Embryonic facial prominence (tissue), 1 donor: ENCODE data around the gene MRGPRX2.

ENCODE experiments used
- DNase-seq: peaks from one replicate; pipeline ENCODE4 v3.0.0-alpha.2; 2016; ENCODE audit errors: extremely low spot score

The MRGPRX2 gene

GRCh38 chr11:19075636-19076035 lies 15.1 kb upstream of the MRGPRX2 start:
- no peak for DNase-seq

- no peak for DNase-seq
Observed at GRCh38 chr11:19073454-19074415, 13.2 kb upstream of the MRGPRX2 start.

GRCh38 chr11:19072464-19072863 lies 11.9 kb upstream of the MRGPRX2 start:
- no peak for DNase-seq

- peak; percentile 79 for DNase-seq
Observed at GRCh38 chr11:19071255-19071654, 10.7 kb upstream of the MRGPRX2 start.

DNA sequence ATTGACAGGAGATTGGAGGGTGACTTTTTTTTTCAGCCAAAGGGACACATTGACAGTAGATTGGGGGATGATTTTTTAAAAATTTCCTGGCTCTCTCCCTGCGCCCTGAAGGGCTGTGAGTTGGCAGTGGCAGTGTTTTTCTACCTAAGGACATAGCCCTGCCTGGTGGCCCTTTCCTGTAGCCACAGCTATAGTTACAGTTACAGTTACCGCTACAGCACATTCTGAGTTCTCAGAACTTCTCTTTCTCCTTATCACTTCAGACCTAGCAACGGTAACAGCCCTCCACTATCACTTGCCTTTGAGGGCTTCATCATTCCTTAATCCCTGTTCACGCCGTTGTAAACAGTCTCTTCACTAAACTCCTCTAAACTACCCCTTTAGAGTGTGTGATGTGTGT lies 684 bp downstream of the MRGPRX2 start:
- no peak for DNase-seq

GRCh38 chr11:19055905-19056304 lies 4.6 kb downstream of the MRGPRX2 start:
- no peak for DNase-seq

DNA sequence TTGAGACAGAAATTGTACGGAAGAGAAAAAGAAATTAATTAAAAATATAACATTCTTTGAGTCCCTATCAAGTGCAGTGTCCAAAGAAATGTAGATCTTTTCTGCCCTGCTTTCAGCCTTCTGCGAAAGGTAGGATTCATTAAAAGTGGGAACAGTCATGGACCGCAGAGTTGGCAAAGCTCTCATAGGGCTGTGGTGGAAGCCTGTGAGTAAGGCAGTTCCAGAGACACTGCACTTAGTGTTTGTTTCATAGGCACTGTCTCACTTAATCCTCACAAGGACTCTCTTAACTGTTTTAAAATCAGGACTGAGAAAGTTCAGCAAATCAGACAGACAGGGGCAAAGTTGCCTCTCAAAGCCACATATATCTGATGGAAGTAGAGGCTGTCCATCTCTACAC lies 5.5 kb downstream of the MRGPRX2 start:
- DNase-seq: no peak

- no peak for DNase-seq
Observed at GRCh38 chr11:19053909-19054308, 6.6 kb downstream of the MRGPRX2 start.

DNA sequence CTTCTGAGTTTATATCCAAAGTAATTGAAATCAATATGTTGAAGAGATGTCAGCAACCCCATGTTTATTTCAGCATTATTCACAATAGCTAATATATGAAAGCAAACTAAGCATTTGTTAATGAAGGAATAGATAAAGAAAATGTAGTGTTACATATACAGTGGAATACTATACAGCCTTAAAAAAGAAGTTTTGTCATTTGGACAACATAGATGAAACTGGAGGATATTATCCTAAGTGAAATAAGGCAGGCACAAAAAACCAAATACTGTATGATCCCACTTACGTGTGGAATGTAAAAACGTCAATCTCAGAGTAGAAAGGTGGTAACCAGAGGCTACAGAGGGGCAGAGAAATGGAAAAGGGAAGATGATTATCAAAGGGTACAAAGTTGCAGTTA lies 10.2 kb downstream of the MRGPRX2 start:
- no peak for DNase-seq

GRCh38 chr11:19049351-19049750 lies 11.2 kb downstream of the MRGPRX2 start:
- DNase-seq: no peak

DNA sequence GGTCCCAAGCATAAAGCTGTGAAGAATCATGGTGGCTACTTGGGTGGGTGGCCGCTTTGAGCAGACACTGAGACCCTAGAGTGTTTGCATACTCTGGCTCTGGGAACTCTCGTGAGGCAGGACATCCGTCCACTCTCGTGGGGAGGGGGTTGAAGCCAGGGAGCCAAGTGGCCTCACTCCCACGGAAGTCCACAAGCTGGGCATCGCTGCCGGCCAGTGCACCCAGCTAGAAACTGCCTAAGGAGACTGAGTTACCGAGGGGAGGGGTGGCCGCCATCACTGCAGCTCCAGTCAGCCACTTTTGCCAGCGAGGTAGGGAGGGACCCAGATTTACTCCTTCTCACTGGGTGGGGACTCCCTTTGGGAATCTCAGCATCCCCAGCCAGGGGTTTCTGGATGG lies 20.5 kb downstream of the MRGPRX2 start:
- no peak for DNase-seq

- DNase-seq: no peak
Observed at GRCh38 chr11:19039409-19039808, 21.1 kb downstream of the MRGPRX2 start.

GRCh38 chr11:19032990-19033389 lies 27.5 kb downstream of the MRGPRX2 start:
- DNase-seq: no peak

DNA sequence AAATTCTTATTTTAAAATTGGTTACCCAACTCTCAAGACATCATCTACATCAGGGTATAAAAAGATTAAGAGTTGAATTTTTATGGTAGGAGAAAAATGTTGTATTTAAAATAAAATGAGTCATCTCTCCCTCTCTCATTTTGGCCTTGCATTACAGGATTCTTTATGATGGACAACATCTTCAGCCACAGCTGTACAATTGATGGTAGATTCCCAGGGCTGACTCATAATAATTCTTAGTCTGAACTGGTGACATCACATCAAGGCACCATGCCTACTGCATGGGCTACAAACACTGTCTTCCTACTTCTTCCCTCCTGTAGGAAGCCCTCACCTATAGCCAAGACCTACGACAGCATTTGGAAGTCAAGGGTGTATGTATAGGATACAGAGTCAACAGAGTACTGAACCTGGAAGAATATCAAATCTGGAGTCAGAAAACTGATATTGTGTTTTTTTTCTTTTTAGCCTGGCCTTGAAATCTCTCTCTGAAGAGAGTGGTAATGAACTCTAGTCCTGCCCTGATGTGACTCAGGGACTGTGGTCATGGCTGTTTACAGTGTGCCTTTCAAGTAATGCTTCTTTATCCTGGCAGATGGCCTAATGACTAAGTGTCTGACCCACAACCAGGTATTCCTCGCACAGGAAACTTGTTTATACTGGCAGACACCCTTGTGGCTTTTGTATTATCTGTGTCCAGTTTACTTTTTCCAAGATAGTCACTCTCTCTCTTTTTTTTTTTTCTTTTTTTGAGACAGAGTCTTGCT lies 32.5 kb downstream of the MRGPRX2 start:
- no peak for DNase-seq

DNA sequence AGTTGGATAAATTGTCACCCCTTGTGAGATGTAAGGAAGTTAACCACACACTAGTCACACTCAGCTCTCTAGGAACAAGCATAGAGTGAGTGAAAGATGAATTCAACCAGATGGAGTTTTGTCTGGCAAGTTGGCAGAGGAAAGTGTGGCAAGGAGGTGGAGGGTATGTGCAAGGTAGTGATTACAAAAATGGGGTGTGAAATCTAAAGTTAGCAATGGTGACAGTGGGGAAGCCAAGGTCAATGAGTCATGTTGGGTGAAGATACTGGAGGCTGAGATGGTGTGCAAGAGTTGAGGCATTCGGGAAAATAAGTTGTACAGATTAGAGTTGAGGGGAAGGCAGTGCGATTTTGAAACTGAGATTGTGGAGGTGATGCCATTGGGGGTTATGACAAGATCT lies 33.7 kb downstream of the MRGPRX2 start:
- no peak for DNase-seq

DNA sequence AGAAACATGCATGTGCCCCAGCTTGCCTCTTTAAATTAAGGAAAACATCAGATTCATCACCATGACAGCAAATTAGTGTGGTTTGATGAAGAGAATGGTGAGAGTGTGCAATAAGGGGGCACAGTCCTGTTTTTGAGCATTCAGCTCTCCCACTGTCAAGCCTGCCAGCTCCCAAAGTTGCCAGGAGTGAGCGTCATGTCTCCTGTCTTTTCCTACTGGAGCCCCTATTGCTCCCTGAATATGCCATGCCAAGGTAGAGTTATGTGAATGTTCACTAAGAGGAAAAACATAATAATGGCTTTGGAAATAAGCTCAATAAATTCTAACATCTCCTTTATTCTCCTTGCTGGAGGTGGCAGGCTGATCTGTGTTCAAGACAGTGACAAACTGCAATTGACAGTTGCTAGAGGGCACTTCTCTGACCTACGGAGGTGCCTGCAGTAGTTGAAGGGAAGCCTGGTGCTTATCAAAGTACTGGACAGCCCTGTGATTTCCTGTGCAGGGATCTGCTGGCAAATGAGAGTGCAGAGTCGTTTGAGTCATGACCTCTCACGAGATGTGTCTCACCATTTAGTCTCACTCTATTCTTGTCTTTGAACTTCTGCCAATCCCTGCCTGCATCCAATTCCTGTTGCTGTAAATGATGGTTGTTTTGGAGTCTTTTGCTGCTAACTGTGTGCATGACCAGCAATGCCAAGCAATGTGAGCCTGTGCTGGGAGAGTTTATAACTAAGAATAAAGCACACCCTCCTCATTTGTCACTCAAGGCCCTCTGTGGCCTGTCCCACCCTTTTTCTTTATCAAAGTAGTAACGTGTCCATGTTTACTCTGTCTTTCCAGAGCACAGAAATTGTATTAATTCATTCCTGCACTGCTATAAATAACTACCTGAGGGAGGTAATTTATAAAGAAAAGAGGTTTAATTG lies 34.8 kb downstream of the MRGPRX2 start:
- DNase-seq: no peak

DNA sequence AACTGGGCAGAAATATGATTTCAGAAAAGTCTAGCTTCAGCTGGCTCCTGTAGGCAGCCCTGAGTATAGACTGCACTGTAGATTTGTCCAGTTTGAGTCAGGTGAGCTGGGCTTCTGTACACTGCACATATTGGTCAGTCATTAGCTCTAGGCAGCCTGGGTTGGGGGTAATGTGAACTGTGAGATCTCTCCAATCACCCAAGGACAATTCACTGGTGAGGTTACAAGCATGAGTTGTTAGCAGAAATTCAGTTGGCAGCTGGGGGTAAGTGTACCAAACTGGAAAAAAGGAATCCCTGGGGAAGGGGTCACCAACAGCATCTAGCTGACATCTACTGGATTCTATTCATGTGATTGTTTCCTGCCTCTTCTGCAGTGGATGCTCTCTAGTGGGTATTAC lies 39.7 kb downstream of the MRGPRX2 start:
- no peak for DNase-seq

GRCh38 chr11:19018901-19019300 lies 41.6 kb downstream of the MRGPRX2 start:
- no peak for DNase-seq

GRCh38 chr11:19013181-19013857 lies 47.2 kb downstream of the MRGPRX2 start:
- no peak for DNase-seq

DNA sequence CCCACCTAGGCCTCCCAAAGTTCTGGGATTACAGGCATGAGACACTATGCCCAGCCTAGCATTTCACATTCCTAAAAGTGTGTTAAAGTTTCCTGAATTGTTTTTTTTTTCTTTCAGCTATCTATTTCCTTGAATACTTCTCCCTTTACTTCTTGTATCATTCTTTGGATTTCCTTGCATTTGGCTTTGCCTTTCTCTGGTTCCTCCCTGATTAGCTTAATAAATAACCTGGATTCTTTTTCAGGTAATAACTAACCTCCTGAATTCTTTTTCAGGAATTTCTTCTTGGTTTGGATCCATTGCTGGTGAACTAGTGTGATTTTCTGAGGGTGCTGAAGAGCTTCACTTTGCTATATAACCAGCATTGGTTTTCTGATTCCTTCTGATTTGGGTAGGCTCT lies 47.9 kb downstream of the MRGPRX2 start:
- DNase-seq: no peak
